Loucy (cell line): ENCODE data around the gene ZNF500.

Source experiments
- CTCF ChIP-seq: fragments of 200-600 bp; sonication (generic); conservative IDR thresholded peaks from 2 replicates; pipeline ENCODE4 v1.5.1; 2014; ENCODE audit warnings: mild to moderate bottlenecking, antibody characterized with exemption, low read length
- EZH2phosphoT487 ChIP-seq: fragments of 200-600 bp; IDR thresholded peaks from 2 replicates; pipeline ENCODE4 v1.6.1; 2018; ENCODE audit warnings: antibody characterized with exemption, mild to moderate bottlenecking, moderate library complexity, borderline replicate concordance

GRCh38 chr16:4811242-4811641 lies 44.3 kb upstream of the ZNF500 start:
- TF ChIP-seq CTCF: no peak
- TF ChIP-seq EZH2phosphoT487: no peak
